ENCODE data around the gene CISTR.

CISTR gene

DNA sequence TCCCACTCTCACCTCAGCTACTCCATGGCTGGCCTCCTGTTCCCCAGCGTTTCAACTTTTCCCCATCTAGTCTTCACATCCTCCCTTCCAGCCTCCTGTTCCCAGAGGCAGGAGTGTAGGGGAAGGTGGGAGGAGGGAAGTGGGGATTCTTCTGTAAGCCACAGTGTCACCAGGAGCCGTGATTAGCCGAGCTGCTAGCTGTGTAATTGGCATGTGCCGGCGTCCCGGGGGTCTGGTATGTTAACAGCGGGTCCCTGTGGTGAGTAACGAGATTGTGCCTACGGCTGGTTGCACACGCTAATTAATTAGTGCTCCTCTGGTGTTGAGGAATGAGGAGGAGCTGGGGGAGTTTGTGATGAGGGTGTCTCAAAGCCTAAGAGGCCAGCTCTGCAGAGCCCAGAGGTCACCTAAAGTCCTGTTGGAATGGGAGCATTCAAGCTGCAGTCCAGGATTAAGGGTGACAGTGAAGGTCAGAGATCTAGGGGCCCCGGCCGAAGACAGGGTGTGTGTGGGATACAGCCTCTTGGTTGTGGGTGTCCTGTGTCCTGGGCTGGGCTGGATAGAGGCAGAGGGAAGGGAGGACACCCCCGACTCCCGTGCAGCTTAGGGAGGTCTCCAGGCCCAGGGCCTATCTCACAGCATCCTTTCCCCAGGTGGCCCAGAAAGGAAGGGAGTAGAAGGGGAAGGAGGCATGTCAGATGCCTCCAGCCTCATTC lies 14.5 kb downstream of the CISTR start (continued):
- TF ChIP-seq TCF7L2 (IDR thresholded peaks at IDR 0.05; ENCODE audit: borderline replicate concordance, low read depth, low read length) (no peak), ZIC2 (tag by site-specific recombination; IDR thresholded peaks at IDR 0.05) (peak; percentile 98)
- TF ChIP-seq, protein P1, sequence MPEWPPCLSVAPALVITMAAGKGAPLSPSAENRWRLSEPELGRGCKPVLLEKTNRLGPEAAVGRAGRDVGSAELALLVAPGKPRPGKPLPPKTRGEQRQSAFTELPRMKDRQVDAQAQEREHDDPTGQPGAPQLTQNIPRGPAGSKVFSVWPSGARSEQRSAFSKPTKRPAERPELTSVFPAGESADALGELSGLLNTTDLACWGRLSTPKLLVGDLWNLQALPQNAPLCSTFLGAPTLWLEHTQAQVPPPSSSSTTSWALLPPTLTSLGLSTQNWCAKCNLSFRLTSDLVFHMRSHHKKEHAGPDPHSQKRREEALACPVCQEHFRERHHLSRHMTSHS (tag by site-specific recombination; IDR thresholded peaks at IDR 0.05): peak; percentile 74

DNA sequence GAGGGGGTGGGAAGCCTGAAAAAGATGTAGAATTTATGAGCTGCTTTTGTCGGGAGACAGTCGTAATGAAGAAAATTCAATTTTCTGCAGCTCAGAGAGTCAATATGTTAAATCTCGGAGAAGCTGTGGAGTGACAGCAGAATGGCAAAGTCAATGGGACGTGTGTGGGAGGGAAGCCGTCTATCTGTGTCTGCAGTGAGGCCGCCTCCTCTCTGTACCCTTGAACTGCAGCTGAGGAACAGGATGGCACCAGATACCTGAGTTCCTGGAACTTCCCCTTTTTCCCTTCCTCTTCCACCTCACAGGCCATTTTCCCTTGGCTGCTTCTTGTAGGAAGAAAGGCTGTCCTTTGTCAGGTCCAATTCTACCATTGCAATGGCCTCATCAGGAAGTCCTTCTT lies 15.2 kb downstream of the CISTR start:
- H3K9me3 ChIP-seq (ENCODE audit: control insufficient read depth, insufficient read depth, low read depth, low read length): no peaks in the 10 kb centered on the region
- ChIA-PET CTCF (interaction anchor here (1.2 to 18.2 kb wide), 5 partner anchors 8 to 249 kb away, joined by 3 to 915 read pairs (median 4); partner anchors contain the start of gene HOXC10), POLR2A (no interaction called here)
- no peak overlapping the region for H3K4me3 ChIP-seq (ENCODE audit: low read depth, low read length)
- no peaks in the 10 kb centered on the region for H3K36me3 ChIP-seq (ENCODE audit: control insufficient read depth in 2 of 2, insufficient read depth in 1 of 2, low read length in 2 of 2)
- no peak for TF ChIP-seq ZNF571 (tag by site-specific recombination; IDR thresholded peaks at IDR 0.05)
- TF ChIP-seq PRDM1 (tag by site-specific recombination; IDR thresholded peaks at IDR 0.05): 0 out of 2 replicates have a peak, but pooled peaks have one; percentile 36
- TF ChIP-seq EGR2 (tag by site-specific recombination; IDR thresholded peaks at IDR 0.05; ENCODE audit: low read depth): 0 out of 2 replicates have a peak, but pooled peaks have one; percentile 11
- peaks cover 12% of the 10 kb centered on the region for H3K4me1 ChIP-seq (ENCODE audit: control insufficient read depth, insufficient read depth, low read length)
- no peak overlapping the region for H3K27ac ChIP-seq (ENCODE audit: extremely low read depth, low read depth, low read length)

DNA sequence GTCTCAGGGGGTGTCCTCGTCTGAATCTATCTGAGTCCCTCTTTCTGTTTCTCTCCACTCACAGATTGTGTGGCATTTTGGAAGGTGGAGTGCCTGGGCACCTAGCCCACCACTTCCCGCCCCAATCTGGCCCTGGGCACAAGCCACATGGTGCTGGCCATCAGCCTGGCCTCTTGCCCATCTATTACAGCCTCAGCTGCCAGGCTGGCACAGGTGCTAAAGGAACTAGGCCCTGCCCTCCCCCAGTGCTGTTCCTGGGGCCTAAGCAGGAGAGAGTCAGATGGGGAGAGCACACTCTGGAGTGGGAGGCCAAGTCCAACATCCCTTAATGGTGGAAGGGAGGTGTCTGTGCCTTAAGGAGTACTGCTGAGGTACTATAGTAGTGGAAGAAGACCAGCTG lies 16.2 kb downstream of the CISTR start:
- Histone ChIP-seq H3K9me3 (ENCODE audit: control insufficient read depth, insufficient read depth, low read depth, low read length) (no peaks in the 10 kb centered on the region), H3K4me1 (ENCODE audit: control insufficient read depth, insufficient read depth, low read length) (peaks cover 12% of the 10 kb centered on the region), H3K27ac (ENCODE audit: extremely low read depth, low read depth, low read length) (no peak overlapping the region), H3K36me3 (ENCODE audit: control insufficient read depth in 2 of 2, insufficient read depth in 1 of 2, low read length in 2 of 2) (no peaks in the 10 kb centered on the region), H3K4me3 (ENCODE audit: low read depth, low read length) (no peak overlapping the region)
- CTCF ChIA-PET: interaction anchor here (1.1 to 18.2 kb wide), 3 partner anchors 9 to 39 kb away, joined by 4 to 915 read pairs (median 327); no protein-coding TSS in a partner anchor
- POLR2A ChIA-PET: interaction anchor here (0.6 kb wide), 1 partner anchor 10 kb away, joined by 4 read pairs; no protein-coding TSS in a partner anchor
- no peak for TF ChIP-seq ZNF426 (tag by site-specific recombination; IDR thresholded peaks at IDR 0.05)
- no peak for TF ChIP-seq GFI1B (tag by site-specific recombination; IDR thresholded peaks at IDR 0.05)
- TF ChIP-seq, protein P2, sequence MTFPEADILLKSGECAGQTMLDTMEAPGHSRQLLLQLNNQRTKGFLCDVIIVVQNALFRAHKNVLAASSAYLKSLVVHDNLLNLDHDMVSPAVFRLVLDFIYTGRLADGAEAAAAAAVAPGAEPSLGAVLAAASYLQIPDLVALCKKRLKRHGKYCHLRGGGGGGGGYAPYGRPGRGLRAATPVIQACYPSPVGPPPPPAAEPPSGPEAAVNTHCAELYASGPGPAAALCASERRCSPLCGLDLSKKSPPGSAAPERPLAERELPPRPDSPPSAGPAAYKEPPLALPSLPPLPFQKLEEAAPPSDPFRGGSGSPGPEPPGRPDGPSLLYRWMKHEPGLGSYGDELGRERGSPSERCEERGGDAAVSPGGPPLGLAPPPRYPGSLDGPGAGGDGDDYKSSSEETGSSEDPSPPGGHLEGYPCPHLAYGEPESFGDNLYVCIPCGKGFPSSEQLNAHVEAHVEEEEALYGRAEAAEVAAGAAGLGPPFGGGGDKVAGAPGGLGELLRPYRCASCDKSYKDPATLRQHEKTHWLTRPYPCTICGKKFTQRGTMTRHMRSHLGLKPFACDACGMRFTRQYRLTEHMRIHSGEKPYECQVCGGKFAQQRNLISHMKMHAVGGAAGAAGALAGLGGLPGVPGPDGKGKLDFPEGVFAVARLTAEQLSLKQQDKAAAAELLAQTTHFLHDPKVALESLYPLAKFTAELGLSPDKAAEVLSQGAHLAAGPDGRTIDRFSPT (tag by site-specific recombination; IDR thresholded peaks at IDR 0.05): no peak
- TF ChIP-seq KLF10 (tag by site-specific recombination; IDR thresholded peaks at IDR 0.05): no peak
- TF ChIP-seq ZNF658 (tag by site-specific recombination; IDR thresholded peaks at IDR 0.05): no peak
- TF ChIP-seq, protein P3, sequence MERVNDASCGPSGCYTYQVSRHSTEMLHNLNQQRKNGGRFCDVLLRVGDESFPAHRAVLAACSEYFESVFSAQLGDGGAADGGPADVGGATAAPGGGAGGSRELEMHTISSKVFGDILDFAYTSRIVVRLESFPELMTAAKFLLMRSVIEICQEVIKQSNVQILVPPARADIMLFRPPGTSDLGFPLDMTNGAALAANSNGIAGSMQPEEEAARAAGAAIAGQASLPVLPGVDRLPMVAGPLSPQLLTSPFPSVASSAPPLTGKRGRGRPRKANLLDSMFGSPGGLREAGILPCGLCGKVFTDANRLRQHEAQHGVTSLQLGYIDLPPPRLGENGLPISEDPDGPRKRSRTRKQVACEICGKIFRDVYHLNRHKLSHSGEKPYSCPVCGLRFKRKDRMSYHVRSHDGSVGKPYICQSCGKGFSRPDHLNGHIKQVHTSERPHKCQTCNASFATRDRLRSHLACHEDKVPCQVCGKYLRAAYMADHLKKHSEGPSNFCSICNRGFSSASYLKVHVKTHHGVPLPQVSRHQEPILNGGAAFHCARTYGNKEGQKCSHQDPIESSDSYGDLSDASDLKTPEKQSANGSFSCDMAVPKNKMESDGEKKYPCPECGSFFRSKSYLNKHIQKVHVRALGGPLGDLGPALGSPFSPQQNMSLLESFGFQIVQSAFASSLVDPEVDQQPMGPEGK (tag by site-specific recombination; IDR thresholded peaks at IDR 0.05): no peak
- no peak for TF ChIP-seq ZNF10 (tag by site-specific recombination; IDR thresholded peaks at IDR 0.05)
- TF ChIP-seq ZNF529 (tag by site-specific recombination; IDR thresholded peaks at IDR 0.05; ENCODE audit: insufficient replicate concordance): no peak
- TF ChIP-seq ZSCAN23 (tag by site-specific recombination; IDR thresholded peaks at IDR 0.05): no peak
- TF ChIP-seq ZNF521 (tag by site-specific recombination; IDR thresholded peaks at IDR 0.05): no peak
- TF ChIP-seq ZFP41 (tag by site-specific recombination; IDR thresholded peaks at IDR 0.05; ENCODE audit: borderline replicate concordance): no peak
- TF ChIP-seq ZNF626 (tag by site-specific recombination; IDR thresholded peaks at IDR 0.05): no peak
- TF ChIP-seq FEZF1 (tag by site-specific recombination; IDR thresholded peaks at IDR 0.05): no peak
- no peak for TF ChIP-seq ZNF843 (tag by site-specific recombination; IDR thresholded peaks at IDR 0.05)
- no peak for TF ChIP-seq ZNF140 (tag by site-specific recombination; IDR thresholded peaks at IDR 0.05)

Measured in HEK293 (cell line).